Vagina (tissue), 2 donors: ENCODE measurements around the gene SURF1.

Experiments used
- POLR2A ChIP-seq, 2 donors: fragments of 450-650 bp; IDR thresholded peaks; one replicate each; pipeline ENCODE4 v1.6.1; 2017; ENCODE audit warnings: antibody characterized with exemption in 2 of 2, mild to moderate bottlenecking in 2 of 2, moderate library complexity in 2 of 2
- POLR2AphosphoS5 ChIP-seq, 2 donors: sonication (generic); formaldehyde crosslinking; IDR thresholded peaks; one replicate each; pipeline ENCODE4 v1.9.0; 2017; ENCODE audit warnings: antibody characterized with exemption in 2 of 2, mild to moderate bottlenecking in 2 of 2, low read depth in 1 of 2; ENCODE audit not compliant: insufficient read depth in 1 of 2
- TF ChIP-seq, protein P1 (sequence below), 3 experiments: fragments of 450-650 bp in 2 of 3; fragments of 200-600 bp in 1 of 3; sonication (generic) in 1 of 3; IDR thresholded peaks; one replicate each; pipeline ENCODE4 v1.5.1; 2017 to 2019; ENCODE audit warnings: antibody characterized with exemption in 3 of 3, mild to moderate bottlenecking in 2 of 3, moderate library complexity in 2 of 3

DNA sequence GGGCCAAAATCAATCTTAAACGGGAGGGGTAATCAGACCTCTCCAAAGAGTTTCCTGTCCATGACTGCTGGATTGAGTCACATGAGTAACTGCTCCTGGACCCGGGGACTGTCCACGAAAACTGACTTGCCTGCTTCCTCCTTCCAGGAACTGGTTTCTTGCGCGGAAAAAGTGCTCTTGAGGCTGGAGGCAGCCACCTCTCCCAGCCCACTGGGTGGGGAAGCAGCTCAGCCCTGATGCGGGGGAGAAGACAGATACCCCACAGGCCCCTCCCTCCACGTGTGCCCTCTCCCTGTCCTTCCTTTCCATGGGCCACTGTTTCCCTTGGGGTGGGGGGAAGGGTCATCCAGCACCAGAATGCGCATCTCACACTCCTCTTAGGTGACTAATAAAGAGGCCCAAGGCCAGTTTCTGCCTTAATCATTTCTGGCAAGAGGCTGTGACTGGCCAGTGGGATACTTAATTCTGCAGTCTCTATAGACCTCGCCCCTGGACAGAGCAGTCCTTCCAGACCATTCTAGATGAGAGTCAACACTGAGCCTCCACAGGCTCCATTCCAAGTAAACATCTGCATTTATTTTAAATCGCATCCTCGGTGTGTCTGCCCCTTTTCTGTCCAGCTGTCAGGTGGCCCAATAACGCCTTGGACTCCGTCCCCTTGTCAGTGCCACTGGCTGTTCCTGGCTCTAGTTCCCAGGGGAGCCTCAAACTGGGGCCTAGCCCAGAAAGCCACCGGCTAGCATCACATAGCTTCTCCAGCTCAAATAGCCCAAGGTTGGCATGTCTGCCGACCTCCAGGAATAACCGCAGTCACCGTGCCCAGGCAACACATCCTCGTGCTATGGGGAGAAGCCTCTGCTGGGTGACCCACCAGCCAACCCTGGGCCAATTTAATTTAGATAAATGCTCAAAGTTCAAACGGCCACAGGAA is 49.5 kb upstream of the SURF1 start:
- TF ChIP-seq, protein P1, sequence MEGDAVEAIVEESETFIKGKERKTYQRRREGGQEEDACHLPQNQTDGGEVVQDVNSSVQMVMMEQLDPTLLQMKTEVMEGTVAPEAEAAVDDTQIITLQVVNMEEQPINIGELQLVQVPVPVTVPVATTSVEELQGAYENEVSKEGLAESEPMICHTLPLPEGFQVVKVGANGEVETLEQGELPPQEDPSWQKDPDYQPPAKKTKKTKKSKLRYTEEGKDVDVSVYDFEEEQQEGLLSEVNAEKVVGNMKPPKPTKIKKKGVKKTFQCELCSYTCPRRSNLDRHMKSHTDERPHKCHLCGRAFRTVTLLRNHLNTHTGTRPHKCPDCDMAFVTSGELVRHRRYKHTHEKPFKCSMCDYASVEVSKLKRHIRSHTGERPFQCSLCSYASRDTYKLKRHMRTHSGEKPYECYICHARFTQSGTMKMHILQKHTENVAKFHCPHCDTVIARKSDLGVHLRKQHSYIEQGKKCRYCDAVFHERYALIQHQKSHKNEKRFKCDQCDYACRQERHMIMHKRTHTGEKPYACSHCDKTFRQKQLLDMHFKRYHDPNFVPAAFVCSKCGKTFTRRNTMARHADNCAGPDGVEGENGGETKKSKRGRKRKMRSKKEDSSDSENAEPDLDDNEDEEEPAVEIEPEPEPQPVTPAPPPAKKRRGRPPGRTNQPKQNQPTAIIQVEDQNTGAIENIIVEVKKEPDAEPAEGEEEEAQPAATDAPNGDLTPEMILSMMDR (IDR thresholded peaks at IDR 0.05) = no peak
- no peak for TF ChIP-seq POLR2A (IDR thresholded peaks at IDR 0.05)
- no peak for TF ChIP-seq POLR2AphosphoS5 (IDR thresholded peaks at IDR 0.05; ENCODE audit: insufficient read depth in 1 of 2, low read depth in 1 of 2)
